Stimulated activated CD4-positive, alpha-beta T cell treated with anti-CD3 and anti-CD28 coated beads, Interleukin-12 subunit alpha, Interleukin-12 subunit beta, amount 100 ng/mL, for 48 hours (primary cell): ENCODE results near the gene ROBO2.

Experiments used
- DNase-seq, 3 donors: peaks; one replicate each; pipeline ENCODE4 v3.0.0-alpha.2; 2020; ENCODE audit warnings: low read depth in 2 of 3, low spot score in 1 of 3

The ROBO2 gene

GRCh38 chr3:77648664-77649063 is 608.8 kb downstream of the ROBO2 start:
- no peak for DNase-seq

- no peak for DNase-seq
Measured at GRCh38 chr3:77652624-77653023, 612.7 kb downstream of the ROBO2 start.

- no peak for DNase-seq
Measured at GRCh38 chr3:77655396-77655795, 615.5 kb downstream of the ROBO2 start.

- DNase-seq: no peak
Measured at GRCh38 chr3:77660718-77661117, 620.8 kb downstream of the ROBO2 start.

- no peak for DNase-seq
Measured at GRCh38 chr3:77667901-77668300, 628.0 kb downstream of the ROBO2 start.

- DNase-seq: no peak
Measured at GRCh38 chr3:77668376-77668775, 628.5 kb downstream of the ROBO2 start.

- no peak for DNase-seq
Measured at GRCh38 chr3:77672016-77672415, 632.1 kb downstream of the ROBO2 start.

GRCh38 chr3:77682162-77682561 is 642.3 kb downstream of the ROBO2 start:
- no peak for DNase-seq

- DNase-seq: no peak
Measured at GRCh38 chr3:77684115-77684514, 644.2 kb downstream of the ROBO2 start.

- DNase-seq: no peak
Measured at GRCh38 chr3:77685713-77686112, 645.8 kb downstream of the ROBO2 start.

GRCh38 chr3:77686560-77686959 is 646.7 kb downstream of the ROBO2 start:
- DNase-seq: no peak

GRCh38 chr3:77687545-77687944 is 647.6 kb downstream of the ROBO2 start:
- no peak for DNase-seq

GRCh38 chr3:77690284-77690845 is 650.5 kb downstream of the ROBO2 start:
- no peak for DNase-seq

GRCh38 chr3:77693147-77693546 is 653.2 kb downstream of the ROBO2 start:
- no peak for DNase-seq

- no peak for DNase-seq
Measured at GRCh38 chr3:77699125-77699691, 659.3 kb downstream of the ROBO2 start.
